GM18951 (cell line): ENCODE measurements around the gene HLA-DRB1.
"Not testable (repeated sequence)": the region's sequence is repeated elsewhere in the genome, so short reads cannot be mapped to it uniquely, and the experiment has no call there.

Source experiments
- POLR2A ChIP-seq: IDR thresholded peaks from 4 replicates; pipeline ENCODE4 v1.6.1; 2011; ENCODE audit warnings: mild to moderate bottlenecking; ENCODE audit not compliant: insufficient read length, insufficient read depth; ENCODE audit errors: extremely low read depth
- in situ Hi-C: fragments of 300-500 bp; cut with MboI; formaldehyde crosslinking; loops from one replicate; pipeline ENCODE4 v1.12.0; 2022; ENCODE audit warnings: low sequenced_read_pairs, mixed read lengths, inconsistent platforms; ENCODE audit not compliant: unreplicated experiment

HLA-DRB1 gene

DNA sequence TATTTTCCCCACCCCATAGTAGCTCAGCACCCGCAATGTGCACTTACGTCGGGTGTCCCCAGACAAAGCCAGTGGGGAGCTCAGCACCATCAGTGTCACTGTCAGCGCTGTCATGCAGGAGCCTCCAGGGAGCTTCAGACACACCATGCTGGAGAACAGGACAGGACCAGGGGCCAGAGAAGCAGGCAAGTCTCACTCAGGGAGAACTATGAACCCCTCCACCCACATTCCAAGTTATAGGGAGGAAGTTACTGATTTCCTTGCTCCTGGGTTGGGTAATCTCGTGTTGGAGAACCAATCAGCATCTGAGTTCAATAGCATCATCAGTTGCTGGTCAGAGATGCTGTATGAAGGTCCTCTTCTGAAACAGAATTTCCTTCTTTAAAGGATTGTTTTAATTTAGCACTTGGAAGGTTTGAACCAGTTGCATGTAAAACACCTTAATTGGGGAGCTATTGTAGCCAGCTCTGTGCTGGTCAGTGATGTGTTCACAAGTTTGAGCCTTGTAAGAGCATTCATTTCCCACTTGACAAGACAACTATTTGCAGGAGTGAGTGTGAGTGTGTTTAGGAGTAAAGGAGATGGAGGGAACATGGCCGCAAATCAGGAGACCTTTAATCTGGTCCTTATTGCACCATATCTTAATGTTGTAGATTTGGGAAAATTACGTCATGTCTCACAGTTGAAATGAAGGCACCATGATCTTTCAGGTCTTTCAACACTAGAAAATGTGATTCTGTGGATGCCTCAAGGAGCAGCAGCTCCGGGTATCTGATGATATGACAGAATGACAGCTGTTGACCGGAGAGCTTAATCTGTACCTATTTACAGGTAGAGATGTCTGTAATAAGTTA lies at the start of gene HLA-DRB1:
Gene HLA-DRB1 (minus strand): TSS at position 253 of the 854 bp plus-strand sequence. CDS start 106 bp downstream, at position 147.
- no peak for TF ChIP-seq POLR2A
- in situ Hi-C loops = loop anchor here (5.0 kb wide), 2 partner anchors 63 to 118 kb away; no protein-coding TSS in a partner anchor

DNA sequence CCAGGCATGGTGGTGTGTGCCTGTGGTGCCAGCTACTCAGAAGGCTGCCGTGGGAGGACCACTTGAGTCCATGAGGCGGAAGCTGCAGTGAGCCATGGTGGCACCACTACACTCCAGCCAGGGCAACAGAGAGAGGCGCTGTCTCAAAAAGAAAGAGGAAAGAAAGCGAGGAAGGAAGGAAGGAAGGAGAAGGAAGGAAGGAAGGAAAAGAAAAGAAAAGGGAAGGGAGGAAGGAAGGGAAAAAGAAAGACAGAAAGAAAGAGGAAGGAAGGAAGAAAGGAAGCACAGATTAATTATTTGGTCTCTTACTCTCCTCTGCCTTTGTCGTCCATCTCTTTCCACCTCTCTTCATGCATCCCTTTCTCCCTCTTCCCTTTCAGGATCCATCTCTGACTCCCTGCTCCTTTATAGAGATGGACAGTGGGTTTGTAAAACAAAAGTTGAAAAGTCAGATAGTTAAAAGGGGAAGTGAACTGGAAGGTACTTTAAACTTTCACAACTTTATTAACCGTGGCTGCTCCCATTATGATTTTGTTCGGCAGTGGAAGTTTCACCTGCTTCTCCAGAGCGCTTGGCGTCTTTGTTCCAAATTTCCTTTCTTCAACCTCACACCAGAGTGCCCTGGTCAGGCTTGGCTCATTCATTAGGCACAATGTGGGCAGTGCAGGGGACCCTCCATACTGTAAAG lies 49.0 kb upstream of the HLA-DRB1 start:
- in situ Hi-C loops = loop anchor here (5.0 kb wide), 1 partner anchor 104 kb away; the partner anchor contains the start of gene HLA-DQA2

DNA sequence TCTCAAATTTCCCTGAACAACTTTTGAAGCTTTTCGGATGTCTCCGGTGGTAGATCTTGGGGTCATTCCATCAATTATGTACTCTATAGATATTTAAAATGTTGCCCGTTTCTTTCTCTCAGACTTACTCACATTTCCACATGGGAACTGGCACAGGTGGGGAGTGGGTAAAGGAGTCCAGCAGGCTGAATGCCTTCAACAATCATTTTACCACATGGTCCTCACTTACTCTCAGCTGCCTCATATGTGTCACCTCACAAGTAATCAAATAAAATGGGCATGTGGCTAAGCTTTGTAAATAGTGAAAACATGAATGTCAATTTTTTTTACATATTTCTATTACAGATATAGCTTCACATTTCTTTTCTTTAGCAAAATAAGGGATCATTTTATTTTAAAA lies 48.2 kb upstream of the HLA-DRB1 start:
- in situ Hi-C loops = loop anchor here (5.0 kb wide), 1 partner anchor 104 kb away; the partner anchor contains the start of gene HLA-DQA2
- TF ChIP-seq POLR2A = no peak

More for the DNA sequence above, 49.0 kb upstream of the HLA-DRB1 start:
- no peak for TF ChIP-seq POLR2A

DNA sequence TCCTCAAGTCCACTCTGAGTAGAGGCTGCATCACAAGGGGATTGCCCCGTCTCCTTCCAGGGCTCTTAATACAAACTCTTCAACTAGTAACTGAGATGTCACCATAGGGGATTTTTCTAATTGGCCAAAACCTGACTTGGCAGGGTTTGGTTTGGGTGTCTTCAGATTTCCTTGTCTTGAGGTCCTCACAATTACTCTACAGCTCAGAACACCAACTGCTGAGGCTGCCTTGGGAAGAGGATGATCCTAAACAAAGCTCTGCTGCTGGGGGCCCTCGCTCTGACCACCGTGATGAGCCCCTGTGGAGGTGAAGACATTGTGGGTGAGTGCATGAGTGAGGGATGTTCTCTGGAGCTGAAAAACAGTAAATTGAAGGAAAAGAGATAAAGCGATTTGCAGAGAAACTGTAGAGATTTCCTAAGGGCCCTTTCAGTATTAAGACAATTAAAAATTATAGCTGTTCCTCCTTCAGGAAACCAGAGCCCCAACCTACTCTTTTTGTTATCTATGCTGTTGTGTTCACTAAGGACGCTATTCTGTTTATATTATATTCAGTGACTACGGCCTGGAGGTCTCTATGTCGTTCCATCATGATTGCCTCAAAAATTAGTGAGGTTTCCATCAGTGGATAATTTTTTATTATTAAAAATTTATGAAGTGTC lies 47.7 kb upstream of the HLA-DRB1 start, which contains the start of gene HLA-DQA1:
Gene HLA-DQA1 (plus strand): TSS at position 188 of the 662 bp plus-strand sequence. CDS start 53 bp downstream, at position 241.
- peak; percentile 67 for TF ChIP-seq POLR2A
- in situ Hi-C loops = loop anchor here (5.0 kb wide), 1 partner anchor 105 kb away; the partner anchor contains the start of gene HLA-DQA2

GRCh38 chr6:32635526-32636123 lies 46.0 kb upstream of the HLA-DRB1 start:
- in situ Hi-C loops = loop anchor here (5.0 kb wide), 1 partner anchor 107 kb away; the partner anchor contains the start of gene HLA-DQA2

DNA sequence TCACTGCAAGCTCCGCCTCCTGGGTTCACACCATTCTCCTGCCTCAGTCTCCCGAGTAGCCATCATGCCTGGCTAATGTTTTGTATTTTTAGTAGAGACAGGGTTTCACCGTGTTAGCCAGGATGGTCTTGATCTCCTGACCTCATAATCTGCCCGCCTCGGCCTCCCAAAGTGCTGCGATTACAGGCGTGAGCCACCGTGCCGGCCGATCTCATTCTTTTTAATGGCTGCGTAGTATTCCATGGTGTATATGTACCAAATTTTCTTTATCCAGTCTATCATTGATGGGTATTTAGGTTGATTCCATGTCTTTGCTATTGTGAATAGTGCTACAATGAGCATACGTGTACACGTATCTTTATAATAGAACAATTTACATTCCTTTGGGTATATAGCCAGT lies 40.1 kb upstream of the HLA-DRB1 start:
- in situ Hi-C loops = not testable (repeated sequence)

More at GRCh38 chr6:32635526-32636123, 46.0 kb upstream of the HLA-DRB1 start:
- no peak for TF ChIP-seq POLR2A

DNA sequence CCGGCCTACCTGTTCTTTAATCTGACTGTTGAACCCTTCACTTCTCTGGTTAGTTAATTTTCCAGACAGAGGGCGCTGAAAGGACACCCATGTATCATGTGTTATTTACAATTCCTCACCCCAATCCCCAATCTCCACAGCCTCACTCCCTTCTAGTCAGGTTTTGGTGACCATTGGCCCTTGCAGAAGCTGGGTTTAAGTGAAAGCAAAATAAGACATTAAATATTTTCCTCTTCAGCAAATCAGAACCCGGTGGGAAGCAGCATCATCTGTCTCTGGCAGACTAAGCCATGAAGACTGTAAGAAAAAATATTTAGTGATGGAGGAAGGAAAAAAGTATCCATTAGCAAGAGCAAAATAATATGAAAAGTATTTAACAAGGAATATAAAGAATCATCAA lies 38.2 kb upstream of the HLA-DRB1 start:
- no peak for TF ChIP-seq POLR2A
- in situ Hi-C loops = no loop called here

DNA sequence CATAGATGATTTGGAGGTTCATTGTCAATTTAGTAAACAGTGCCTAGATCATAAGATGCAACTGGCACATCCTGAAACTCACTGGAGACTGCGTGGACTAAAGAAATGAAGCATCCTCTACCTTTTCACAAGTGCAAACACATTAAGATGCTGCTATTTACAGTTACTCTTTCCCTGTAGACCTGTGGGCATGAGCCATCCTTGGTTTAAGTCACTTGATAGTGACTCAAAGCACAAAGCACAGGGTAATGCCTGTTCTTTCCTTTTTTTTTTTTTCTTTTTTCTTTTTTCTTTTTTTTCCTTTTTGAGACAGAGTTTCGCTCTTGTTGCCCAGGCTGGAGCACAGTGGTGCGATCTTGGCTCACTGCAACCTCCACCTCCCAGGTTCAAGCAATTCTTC lies 37.6 kb upstream of the HLA-DRB1 start:
- TF ChIP-seq POLR2A = no peak
- in situ Hi-C loops = no loop called here

DNA sequence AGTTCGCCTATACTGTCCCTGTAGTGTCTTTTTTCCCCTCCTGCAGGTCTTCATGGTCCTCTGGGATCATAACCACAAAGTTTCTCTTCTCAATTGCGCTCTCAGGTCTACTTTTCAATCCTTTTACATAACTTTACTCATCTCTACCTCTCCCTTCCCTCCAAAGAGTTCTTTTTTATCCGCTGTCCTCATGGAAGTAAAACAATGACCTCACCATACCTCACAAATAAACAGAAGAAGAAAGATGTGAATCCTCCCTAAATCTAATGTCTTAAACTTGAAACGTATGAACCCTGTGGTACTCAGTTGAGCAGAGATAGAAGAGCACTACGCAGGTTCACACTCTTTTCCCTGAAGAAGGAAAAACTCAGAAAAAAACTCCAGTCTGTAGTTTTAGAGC lies 35.5 kb upstream of the HLA-DRB1 start:
- in situ Hi-C loops = no loop called here
- TF ChIP-seq POLR2A = no peak

DNA sequence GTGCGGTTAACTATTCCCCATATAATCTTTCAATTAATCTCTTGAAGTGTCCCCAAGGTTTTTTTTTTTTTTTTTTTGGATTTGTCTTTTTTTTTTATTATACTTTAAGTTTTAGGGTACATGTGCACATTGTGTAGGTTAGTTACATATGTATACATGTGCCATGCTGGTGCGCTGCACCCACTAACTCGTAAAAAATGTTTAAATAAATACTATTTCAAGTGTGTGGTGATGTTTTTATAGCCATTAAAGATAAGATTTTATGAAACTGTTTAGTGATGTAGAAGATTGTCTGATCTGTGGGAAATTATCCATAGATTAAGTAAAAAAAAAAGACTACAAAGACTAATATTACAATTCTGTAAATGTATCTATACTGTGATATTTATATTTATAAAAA lies 34.9 kb upstream of the HLA-DRB1 start:
- in situ Hi-C loops = no loop called here
- TF ChIP-seq POLR2A = no peak

DNA sequence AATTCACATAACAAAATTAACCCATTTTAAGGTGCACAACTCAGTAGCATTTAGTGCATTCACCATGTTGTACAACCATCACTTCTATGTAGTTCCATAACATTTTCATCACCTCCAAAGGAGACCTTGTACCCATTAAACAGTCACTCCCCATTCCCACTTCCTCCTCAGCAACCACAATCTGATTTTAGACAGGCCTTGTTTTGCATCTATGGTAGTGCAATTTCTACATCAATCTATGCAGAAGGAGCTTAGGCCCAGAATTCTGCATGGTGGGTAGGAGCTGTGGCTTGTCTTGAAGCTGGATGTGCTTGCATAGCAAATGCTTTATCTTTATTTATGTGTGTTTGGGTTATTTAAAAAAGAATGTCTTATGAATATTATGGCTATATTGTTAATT lies 34.0 kb upstream of the HLA-DRB1 start:
- TF ChIP-seq POLR2A = no peak
- in situ Hi-C loops = no loop called here

DNA sequence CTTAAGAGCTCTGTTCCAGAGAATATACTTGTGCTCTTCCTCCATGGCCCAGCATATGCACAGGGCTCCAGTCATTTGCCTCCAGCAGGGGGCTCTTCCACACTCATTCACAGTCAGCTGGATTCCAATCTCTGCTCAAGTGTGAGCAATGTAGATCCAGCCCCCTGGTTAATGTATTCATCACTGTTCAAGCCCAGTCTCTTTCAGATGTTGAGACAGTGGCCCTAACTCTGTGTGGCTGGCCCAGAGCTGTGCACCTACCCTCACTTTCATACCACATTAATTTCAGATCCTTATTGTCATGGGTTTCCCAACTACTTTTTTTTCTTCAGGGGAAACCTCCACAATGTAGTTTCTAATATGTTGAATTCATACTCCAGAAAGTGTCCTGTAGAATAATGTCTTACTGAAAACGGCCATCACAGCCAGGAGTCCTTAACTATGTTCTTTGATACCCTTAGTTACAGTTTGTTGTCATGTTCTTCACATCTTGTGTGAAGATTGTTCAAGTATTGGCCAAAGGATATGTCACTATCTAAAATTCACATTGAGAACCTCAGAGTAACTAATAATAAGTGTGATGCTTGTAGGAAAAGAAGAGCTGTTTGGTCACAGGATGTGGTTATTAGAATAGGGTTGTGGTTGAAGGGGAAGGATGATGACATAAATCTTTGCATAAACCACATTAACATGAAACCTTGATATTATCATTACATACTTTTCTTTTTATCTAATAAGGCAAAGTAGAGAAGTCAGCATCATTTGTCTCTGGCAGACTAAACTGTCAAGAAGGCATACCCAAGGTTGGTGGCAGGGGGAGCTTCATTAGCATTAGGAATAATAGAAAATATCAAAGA lies 33.1 kb upstream of the HLA-DRB1 start:
- in situ Hi-C loops = no loop called here
- no peak for TF ChIP-seq POLR2A
